Immature natural killer cell (primary cell): ENCODE data around the gene SLC7A11. TPM values are rescaled to one million over a fixed set of nuclear protein-coding genes. Genes with fewer than 3 reads are reported as not detected.

ENCODE experiments used
- DNase-seq, 3 donors: peaks; one replicate each; pipeline ENCODE4 v3.0.0; 2022; ENCODE audit warnings: mixed read lengths in 1 of 3
- H3K27ac Mint-ChIP-seq, 6 donors: one replicate each; pipeline ENCODE4 v1.8.0; 2020; ENCODE audit warnings: mixed read lengths in 6 of 6, mild to moderate bottlenecking in 5 of 6, inconsistent platforms in 4 of 6, moderate library complexity in 3 of 6
- H3K27me3 Mint-ChIP-seq, 3 donors: one replicate each; pipeline ENCODE4 v1.8.0; 2020 to 2021; ENCODE audit warnings: low read depth in 3 of 3, mild to moderate bottlenecking in 3 of 3, mixed read lengths in 3 of 3, moderate library complexity in 3 of 3, inconsistent platforms in 1 of 3
- H3K36me3 Mint-ChIP-seq, 3 donors: one replicate each; pipeline ENCODE4 v1.8.0; 2020; ENCODE audit warnings: mixed read lengths in 3 of 3, inconsistent platforms in 2 of 3, mild to moderate bottlenecking in 2 of 3
- H3K4me1 Mint-ChIP-seq, 2 donors: one replicate each; pipeline ENCODE4 v1.8.0; 2020; ENCODE audit warnings: inconsistent platforms in 2 of 2, mild to moderate bottlenecking in 2 of 2, mixed read lengths in 2 of 2, moderate library complexity in 1 of 2
- H3K4me3 Mint-ChIP-seq, 5 donors: one replicate each; pipeline ENCODE4 v1.8.0; 2020; ENCODE audit warnings: mild to moderate bottlenecking in 5 of 5, mixed read lengths in 5 of 5, inconsistent platforms in 3 of 5, moderate library complexity in 3 of 5
- H3K9me3 Mint-ChIP-seq, 6 donors: one replicate each; pipeline ENCODE4 v1.8.0; 2020; ENCODE audit warnings: mild to moderate bottlenecking in 6 of 6, mixed read lengths in 6 of 6, inconsistent platforms in 4 of 6, moderate library complexity in 3 of 6
- polyA plus RNA-seq, 3 donors: library from polyadenylated mRNA; unstranded; fragments of 300-500 nt; fragmentation: Illumina TruSeq; gene quantifications; one replicate each; pipeline ENCODE4 v1.2.3, GENCODE V29; 2021

Gene SLC7A11
- polyA plus RNA-seq, 3 donors from 2014 or later: not detected

DNA sequence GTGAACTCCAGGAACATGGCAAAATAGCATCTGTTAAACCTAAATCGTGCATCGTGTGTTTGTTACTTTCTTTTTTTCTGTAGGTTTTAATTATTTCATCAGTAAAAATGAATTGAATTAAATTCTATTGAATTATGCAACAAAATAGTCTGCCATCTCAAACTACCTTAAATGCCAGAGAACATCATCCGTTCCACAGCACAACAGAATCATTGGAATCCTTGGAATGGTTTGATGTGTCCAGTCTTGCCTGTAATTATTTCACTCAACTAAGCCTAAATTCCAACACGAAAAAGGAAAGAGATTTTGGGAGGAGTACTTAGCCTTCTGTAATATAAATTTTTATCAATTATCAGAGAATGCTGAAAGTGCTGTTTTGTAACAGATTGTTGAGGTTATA, 17.1 kb upstream of the SLC7A11 start:
- Mint-ChIP-seq H3K36me3 (no peaks in the 10 kb centered on the region), H3K9me3 (peaks cover 4 to 23% (median 9%) of the 10 kb centered on the region in 6 donors), H3K4me3 (no peak overlapping the region), H3K27me3 (no peaks in the 10 kb centered on the region), H3K27ac (no peak overlapping the region), H3K4me1 (no peaks in the 10 kb centered on the region)
- no peak for DNase-seq

GRCh38 chr4:138256608-138257007, 14.5 kb upstream of the SLC7A11 start:
- Mint-ChIP-seq H3K27ac (no peak overlapping the region), H3K36me3 (no peaks in the 10 kb centered on the region), H3K4me3 (no peak overlapping the region), H3K4me1 (no peaks in the 10 kb centered on the region), H3K9me3 (peaks cover 2 to 11% (median 3%) of the 10 kb centered on the region in 6 donors), H3K27me3 (peaks cover 0 to 2% (median 0%) of the 10 kb centered on the region in 3 donors)
- DNase-seq: no peak

- no peak for DNase-seq
- peaks cover 0 to 2% (median 0%) of the 10 kb centered on the region in 3 donors for H3K27me3 Mint-ChIP-seq
- peaks cover 0 to 9% (median 2%) of the 10 kb centered on the region in 6 donors for H3K9me3 Mint-ChIP-seq
- no peaks in the 10 kb centered on the region for H3K36me3 Mint-ChIP-seq
- no peak overlapping the region for H3K4me3 Mint-ChIP-seq
- H3K27ac Mint-ChIP-seq: no peak overlapping the region
- no peaks in the 10 kb centered on the region for H3K4me1 Mint-ChIP-seq
Observed at GRCh38 chr4:138255917-138256597, 13.9 kb upstream of the SLC7A11 start.

DNA sequence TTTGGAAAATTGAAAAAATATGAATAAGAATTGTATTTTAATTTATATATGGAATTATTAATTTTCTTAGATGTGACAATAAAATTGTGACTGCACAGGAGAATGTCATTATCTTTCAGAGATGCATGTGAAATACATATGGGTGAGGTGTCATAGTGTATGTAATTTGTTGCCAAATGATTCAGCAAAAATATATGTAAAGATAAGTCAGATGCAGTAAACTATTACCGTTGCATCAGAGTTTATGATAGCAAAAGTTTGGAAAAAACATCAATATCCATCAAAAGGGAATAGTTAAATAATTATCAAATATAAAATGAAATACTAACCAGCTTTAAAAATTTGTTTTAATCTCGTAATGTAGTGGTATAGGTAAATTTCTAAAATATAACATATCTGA, 10.4 kb upstream of the SLC7A11 start:
- H3K27ac Mint-ChIP-seq: no peak overlapping the region
- peaks cover 0 to 12% (median 4%) of the 10 kb centered on the region in 6 donors for H3K9me3 Mint-ChIP-seq
- DNase-seq: no peak
- H3K4me1 Mint-ChIP-seq: no peaks in the 10 kb centered on the region
- no peak overlapping the region for H3K4me3 Mint-ChIP-seq
- H3K27me3 Mint-ChIP-seq: peaks cover 0 to 2% (median 0%) of the 10 kb centered on the region in 3 donors
- H3K36me3 Mint-ChIP-seq: no peaks in the 10 kb centered on the region

GRCh38 chr4:138251938-138252337, 9.8 kb upstream of the SLC7A11 start:
- DNase-seq: no peak
- no peak overlapping the region for H3K4me3 Mint-ChIP-seq
- H3K9me3 Mint-ChIP-seq: peaks cover 0 to 14% (median 4%) of the 10 kb centered on the region in 6 donors
- H3K36me3 Mint-ChIP-seq: no peaks in the 10 kb centered on the region
- no peaks in the 10 kb centered on the region for H3K4me1 Mint-ChIP-seq
- peaks cover 0 to 2% (median 0%) of the 10 kb centered on the region in 3 donors for H3K27me3 Mint-ChIP-seq
- no peak overlapping the region for H3K27ac Mint-ChIP-seq

GRCh38 chr4:138249132-138249531, 7.0 kb upstream of the SLC7A11 start:
- Mint-ChIP-seq H3K9me3 (peaks cover 0 to 6% (median 4%) of the 10 kb centered on the region in 6 donors), H3K27me3 (peaks cover 0 to 2% (median 0%) of the 10 kb centered on the region in 3 donors), H3K36me3 (no peaks in the 10 kb centered on the region), H3K4me3 (no peak overlapping the region), H3K27ac (no peak overlapping the region), H3K4me1 (no peaks in the 10 kb centered on the region)
- no peak for DNase-seq

GRCh38 chr4:138248058-138248457, 5.9 kb upstream of the SLC7A11 start:
- H3K36me3 Mint-ChIP-seq: no peaks in the 10 kb centered on the region

DNA sequence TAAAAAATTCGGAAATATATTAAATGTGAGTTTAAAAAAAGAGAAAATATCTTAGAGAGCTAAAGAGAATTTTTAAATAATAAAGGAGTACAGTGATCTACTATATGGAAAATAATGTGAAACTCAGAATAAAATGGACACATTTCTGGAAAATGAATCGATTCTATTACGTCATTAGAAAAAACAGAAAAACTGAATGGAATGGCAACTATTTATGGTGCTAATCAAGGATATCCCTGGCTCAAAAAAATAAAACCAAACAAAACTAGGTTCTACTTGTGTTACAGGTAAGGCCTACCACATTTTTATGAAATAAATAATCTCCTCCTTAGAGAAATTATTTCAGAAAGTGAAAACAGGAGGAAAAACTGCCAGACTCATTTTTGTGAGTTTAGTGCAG, 5.5 kb upstream of the SLC7A11 start:
- Mint-ChIP-seq H3K4me3 (no peak overlapping the region), H3K9me3 (peaks cover 0 to 6% (median 4%) of the 10 kb centered on the region in 6 donors), H3K4me1 (no peaks in the 10 kb centered on the region), H3K27ac (no peak overlapping the region), H3K27me3 (peaks cover 0 to 2% (median 0%) of the 10 kb centered on the region in 3 donors), H3K36me3 (no peaks in the 10 kb centered on the region)
- no peak for DNase-seq

More at GRCh38 chr4:138248058-138248457, 5.9 kb upstream of the SLC7A11 start:
- Mint-ChIP-seq H3K27me3 (peaks cover 0 to 2% (median 0%) of the 10 kb centered on the region in 3 donors), H3K4me1 (no peaks in the 10 kb centered on the region), H3K27ac (no peak overlapping the region), H3K4me3 (no peak overlapping the region), H3K9me3 (peaks cover 0 to 6% (median 4%) of the 10 kb centered on the region in 6 donors)
- DNase-seq: no peak

GRCh38 chr4:138243369-138243768, 1.2 kb upstream of the SLC7A11 start:
- peaks cover 2 to 15% of the 10 kb centered on the region in 2 donors for H3K4me1 Mint-ChIP-seq
- H3K36me3 Mint-ChIP-seq: no peaks in the 10 kb centered on the region
- H3K27me3 Mint-ChIP-seq: no peaks in the 10 kb centered on the region
- no peak overlapping the region for H3K27ac Mint-ChIP-seq
- peaks cover 0 to 8% (median 4%) of the 10 kb centered on the region in 6 donors for H3K9me3 Mint-ChIP-seq
- H3K4me3 Mint-ChIP-seq: no peak overlapping the region
- DNase-seq: no peak

- DNase-seq: no peak
- peaks cover 2 to 15% of the 10 kb centered on the region in 2 donors for H3K4me1 Mint-ChIP-seq
- H3K27me3 Mint-ChIP-seq: no peaks in the 10 kb centered on the region
- H3K9me3 Mint-ChIP-seq: peaks cover 0 to 12% (median 4%) of the 10 kb centered on the region in 6 donors
- no peak overlapping the region for H3K4me3 Mint-ChIP-seq
- no peak overlapping the region for H3K27ac Mint-ChIP-seq
- no peaks in the 10 kb centered on the region for H3K36me3 Mint-ChIP-seq
Observed at GRCh38 chr4:138242834-138243156, 646 bp upstream of the SLC7A11 start.

DNA sequence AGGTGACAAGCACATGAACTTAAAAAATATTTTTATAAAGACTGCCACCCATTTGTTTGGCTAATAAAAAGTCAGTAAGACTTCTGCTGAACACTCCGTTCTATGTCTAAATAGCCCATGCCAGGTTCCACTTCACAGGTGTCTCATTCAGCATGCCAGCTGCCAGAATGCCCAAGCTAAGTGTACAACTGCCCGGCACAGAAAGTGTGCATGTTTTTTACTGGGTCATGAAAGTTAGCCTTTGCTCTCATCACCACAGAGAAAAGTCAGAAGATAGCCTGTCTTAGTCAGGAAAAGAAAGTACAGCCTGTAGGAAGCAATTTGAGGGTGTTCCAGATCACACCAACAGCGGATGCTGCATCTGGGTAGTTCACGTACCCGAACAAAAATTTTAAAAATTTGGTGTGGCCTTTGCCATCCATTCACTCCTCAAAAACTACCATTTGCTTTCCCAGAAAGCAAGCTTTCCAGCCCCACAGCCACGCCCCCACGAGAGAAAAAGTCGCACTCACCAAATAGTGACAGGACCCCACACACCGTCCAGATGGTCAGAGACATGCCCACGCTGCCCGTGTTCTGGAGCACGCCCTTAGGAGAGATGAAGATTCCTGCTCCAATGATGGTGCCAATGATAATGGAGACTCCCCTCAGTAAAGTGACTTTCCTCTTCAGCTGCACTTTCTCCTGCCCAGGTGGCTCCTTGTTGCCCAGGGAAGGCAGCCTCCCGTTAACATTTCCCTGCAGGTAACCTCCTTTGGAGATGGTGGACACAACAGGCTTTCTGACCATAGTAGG, 671 bp downstream of the SLC7A11 start:
- peak overlapping the region in 3 of 5 donors; percentile 67 to 74 (median 68) for H3K4me3 Mint-ChIP-seq
- no peak overlapping the region for H3K27ac Mint-ChIP-seq
- peaks cover 0 to 1% (median 0%) of the 10 kb centered on the region in 3 donors for H3K36me3 Mint-ChIP-seq
- H3K4me1 Mint-ChIP-seq: peaks cover 2 to 15% of the 10 kb centered on the region in 2 donors
- H3K9me3 Mint-ChIP-seq: peaks cover 0 to 12% (median 3%) of the 10 kb centered on the region in 6 donors
- no peak for DNase-seq
- H3K27me3 Mint-ChIP-seq: no peaks in the 10 kb centered on the region

- no peak overlapping the region for H3K27ac Mint-ChIP-seq
- no peak for DNase-seq
- H3K4me3 Mint-ChIP-seq: no peak overlapping the region
- peaks cover 0 to 12% (median 6%) of the 10 kb centered on the region in 6 donors for H3K9me3 Mint-ChIP-seq
- peaks cover 0 to 5% (median 0%) of the 10 kb centered on the region in 3 donors for H3K36me3 Mint-ChIP-seq
- H3K27me3 Mint-ChIP-seq: no peaks in the 10 kb centered on the region
- H3K4me1 Mint-ChIP-seq: peaks cover 2 to 15% of the 10 kb centered on the region in 2 donors
Observed at GRCh38 chr4:138239491-138239890, 2.7 kb downstream of the SLC7A11 start.

DNA sequence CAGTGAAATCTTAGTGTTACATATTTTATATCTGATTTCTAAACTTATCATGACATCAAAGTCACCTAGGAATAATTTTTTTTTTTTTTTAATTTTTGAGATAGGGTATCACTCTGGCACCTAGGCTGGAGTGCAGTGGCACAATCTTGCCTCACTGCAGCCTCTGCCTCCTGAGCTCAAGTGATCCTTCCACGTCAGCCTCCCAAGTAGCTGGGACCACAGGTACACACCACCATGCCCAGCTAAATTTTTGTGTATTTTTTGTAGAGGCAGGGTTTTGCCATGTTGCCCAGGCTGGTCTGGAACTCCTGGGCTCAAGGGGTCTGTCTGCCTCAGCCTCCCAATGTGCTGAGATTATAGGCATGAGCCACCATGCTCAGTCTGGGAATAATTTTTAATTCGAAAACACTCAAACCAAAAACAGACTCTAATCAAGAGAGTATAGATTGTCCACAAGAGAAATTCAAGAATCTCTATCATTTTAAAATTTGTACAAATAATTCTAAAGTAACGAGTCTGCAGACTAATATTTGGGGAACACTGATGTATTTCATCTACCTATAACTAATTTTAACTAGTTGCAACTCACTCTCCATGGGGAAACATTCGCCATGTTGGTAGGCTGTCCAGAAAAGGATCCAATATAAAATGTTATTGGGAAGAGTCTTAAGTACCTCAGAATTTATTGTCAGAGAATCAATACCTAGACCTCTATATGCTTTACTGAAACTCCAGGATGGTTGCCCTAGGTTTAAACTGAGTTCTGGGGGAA, 3.4 kb downstream of the SLC7A11 start:
- Mint-ChIP-seq H3K27me3 (no peaks in the 10 kb centered on the region), H3K9me3 (peaks cover 0 to 12% (median 6%) of the 10 kb centered on the region in 6 donors), H3K4me3 (no peak overlapping the region), H3K27ac (no peak overlapping the region), H3K4me1 (peaks cover 2 to 15% of the 10 kb centered on the region in 2 donors), H3K36me3 (peaks cover 0 to 5% (median 0%) of the 10 kb centered on the region in 3 donors)
- no peak for DNase-seq
